GM19193 (cell line): Measurements from ENCODE around the gene GPR85.

Experiments used
- POLR2A ChIP-seq: IDR thresholded peaks from 4 replicates; pipeline ENCODE4 v1.6.1; 2011; ENCODE audit not compliant: insufficient read depth, insufficient read length; ENCODE audit errors: extremely low read depth

The GPR85 gene

DNA sequence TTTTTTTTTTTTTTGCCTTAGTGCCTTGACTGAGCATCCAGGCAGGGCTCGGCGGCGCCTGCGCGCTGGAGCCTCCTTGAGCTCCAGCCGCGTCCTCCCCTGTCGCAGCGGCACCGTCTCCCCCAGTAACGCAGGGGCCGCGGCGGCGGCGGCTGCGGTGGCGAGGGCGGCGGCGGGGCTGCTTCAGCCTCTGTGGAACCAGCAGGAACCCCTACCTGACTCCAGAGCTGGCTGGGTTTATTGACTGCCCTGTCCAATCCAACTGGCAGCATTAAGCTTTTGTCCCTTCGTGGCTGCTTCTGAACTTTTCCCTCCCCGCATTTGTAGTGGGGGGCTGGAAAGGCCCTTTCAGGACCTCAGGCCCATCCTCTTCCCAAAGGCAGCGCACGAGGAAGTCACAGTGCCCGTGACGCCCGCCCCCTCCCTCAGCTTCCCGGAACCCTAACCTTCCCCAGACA is at the start of gene GPR85:
Gene GPR85 (minus strand): TSS at position 397 of the 458 bp plus-strand sequence. CDS start 2,106 bp downstream, outside the sequence.
- no peak for TF ChIP-seq POLR2A

- TF ChIP-seq POLR2A, result no peak
Observed at GRCh38 chr7:113134025-113134424, 47.4 kb upstream of the GPR85 start.

DNA sequence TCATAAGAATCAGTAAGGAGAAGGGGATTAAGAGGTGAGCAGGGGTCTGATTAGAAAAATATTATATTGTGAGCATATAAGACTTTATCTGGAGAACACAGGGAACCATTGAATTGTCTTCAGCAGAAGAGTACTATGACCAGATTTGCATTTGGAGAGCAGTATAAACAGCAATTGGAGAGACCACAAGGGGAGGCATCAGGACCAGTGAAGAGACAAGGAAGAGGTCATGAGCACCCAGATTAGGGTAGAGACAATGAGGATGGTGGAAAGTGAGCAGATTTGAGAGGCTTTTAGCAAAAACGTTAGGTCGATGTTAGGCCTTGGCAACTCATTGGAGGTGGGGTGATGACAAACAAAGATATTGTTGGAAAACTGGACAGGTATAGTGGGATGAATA is 44.7 kb upstream of the GPR85 start:
- no peak for TF ChIP-seq POLR2A

DNA sequence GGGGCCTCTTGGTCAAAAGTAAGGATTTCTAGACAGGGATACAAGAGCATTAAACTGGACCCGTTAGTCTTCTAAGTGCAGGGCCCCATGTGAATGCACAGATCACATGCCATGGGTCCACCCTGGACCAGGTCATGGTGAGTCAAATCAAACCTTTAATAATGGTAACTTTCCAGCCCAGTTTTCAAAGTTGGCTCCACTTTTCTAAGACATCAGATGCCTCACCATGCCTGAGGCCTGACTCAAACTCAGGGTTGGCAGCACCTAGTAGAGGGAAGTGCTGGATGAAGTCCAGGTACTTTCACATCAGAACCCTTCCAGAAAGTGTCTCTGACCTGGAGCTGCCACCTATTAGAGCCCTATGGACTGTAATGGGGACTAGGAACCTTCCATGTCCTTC is 41.4 kb upstream of the GPR85 start:
- no peak for TF ChIP-seq POLR2A

DNA sequence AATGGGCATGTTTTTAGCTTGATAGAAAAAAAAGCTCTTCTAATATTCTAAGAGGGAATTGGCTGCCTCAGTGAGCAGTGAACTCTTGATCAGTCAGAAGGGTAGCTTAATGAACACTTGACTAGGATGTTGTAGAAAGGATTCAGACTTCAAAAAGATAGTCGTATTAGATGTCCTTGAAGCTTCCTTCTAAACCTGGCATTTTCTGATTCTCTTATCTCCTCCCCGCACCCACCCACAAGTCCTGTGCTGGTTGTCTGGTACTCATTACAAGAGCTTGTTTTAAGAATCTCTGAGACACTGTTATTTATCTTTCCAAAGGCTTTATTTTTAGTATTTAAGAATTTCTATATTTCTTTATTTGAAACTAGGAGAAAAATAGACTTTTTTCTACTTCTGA is 39.1 kb upstream of the GPR85 start:
- TF ChIP-seq POLR2A, result no peak

DNA sequence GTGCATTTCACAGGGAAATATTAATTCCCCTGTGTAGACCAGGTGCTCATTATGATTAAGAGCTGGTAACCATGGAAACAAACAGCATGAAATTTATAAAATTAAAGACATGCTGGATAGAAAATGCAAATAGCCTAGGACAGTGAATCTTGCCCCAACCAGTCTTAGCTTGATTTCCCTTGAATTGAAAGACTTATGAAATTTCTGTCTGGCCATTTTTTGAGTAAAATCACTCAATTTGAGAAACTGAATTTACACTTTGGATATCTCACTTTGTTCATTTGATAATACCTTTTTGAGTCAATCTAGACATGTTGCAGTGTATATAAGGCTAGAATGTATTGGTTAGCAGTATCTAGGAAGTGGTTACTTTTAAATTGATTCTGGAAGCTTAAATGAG is 36.1 kb upstream of the GPR85 start:
- TF ChIP-seq POLR2A, result no peak

DNA sequence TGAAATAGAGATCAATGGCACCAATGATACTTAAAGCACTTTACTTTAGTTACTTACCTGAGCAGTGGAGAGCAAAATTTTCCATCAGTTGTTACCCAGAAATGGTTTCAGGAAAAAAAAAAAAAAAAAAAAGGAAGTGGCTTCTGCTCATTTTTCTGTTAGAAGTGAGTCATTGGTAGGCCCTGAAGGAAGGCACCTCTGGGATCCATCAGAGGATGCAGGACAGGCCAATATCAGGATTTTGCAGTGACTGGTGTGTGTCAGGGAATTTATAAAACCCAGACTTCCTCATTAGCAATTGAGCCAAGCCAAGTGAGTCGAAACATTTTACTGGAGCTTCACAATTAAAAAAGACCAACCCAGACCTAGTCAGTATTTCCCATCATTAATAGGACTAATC is 34.0 kb upstream of the GPR85 start:
- TF ChIP-seq POLR2A, result no peak

- TF ChIP-seq POLR2A, result no peak
Observed at GRCh38 chr7:113119429-113119828, 32.8 kb upstream of the GPR85 start.

- TF ChIP-seq POLR2A, result peak; percentile 75
Observed at GRCh38 chr7:113118074-113118959, 31.7 kb upstream of the GPR85 start, which contains the start of gene SMIM30. Gene SMIM30, minus strand, starts transcription at chr7:113118554. Its CDS starts 976 bp downstream, at chr7:113117578.

DNA sequence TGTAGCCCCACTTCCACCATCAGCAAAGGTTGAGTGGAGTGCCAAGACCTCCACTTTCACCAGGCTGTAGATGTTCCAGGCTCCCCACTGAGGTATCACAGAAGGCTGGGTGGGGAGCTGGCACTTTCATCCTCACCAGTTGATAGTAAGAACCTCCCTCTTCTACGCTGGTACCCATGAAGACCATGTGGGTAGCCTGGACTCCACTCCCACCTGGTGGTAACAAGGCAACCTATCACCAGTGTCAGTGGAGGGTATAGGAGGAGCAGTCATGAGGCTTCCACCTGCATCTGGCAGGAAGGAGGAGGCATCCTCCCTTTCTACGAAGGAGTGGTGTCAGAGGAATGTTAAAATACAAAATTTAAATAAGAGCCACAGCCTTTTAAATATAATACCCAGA is 27.3 kb upstream of the GPR85 start:
- TF ChIP-seq POLR2A, result no peak

DNA sequence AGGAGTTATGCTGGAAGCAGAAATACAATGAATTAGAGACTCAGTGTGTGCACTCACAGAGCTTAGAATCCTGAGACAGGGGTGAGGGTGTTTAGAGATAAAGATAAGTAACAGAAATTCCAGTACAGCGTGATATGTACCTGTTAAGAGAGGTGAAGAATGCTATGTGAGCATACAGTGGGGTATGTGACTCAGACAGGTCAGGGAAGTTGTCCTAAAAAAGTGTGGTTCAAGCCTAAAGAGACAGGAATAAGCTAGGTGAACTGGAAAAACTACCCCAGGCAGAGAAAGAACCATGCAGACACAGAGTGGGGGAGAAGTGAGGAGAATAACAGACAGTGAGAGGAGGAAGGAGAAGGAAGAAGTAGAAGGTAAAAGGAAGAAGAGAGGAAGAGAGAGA is 23.1 kb upstream of the GPR85 start:
- TF ChIP-seq POLR2A, result no peak

DNA sequence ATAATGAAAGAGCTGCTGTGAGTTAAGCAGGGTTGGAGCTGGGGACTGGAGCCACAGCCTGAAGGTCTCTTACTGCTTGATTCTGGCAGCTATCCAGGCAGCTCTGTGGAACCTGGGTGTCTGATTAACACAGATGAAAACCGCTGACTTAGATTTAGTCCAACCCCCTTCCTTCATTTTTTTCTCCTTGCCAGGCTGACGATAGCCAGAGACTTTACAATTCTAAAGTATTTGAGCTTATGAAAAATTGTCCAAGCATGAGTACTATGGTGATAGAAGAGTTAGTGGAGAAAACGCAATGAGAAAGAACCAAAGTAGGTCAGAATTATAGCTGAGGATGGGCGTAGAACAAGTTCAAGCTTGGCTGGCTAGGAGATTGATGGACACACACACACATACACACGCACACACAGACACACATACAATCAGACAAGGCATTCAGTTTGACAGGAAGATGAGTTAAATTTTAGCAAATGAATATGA is 13.5 kb upstream of the GPR85 start:
- TF ChIP-seq POLR2A, result no peak

- no peak for TF ChIP-seq POLR2A
Observed at GRCh38 chr7:113099284-113099919, 12.8 kb upstream of the GPR85 start.

DNA sequence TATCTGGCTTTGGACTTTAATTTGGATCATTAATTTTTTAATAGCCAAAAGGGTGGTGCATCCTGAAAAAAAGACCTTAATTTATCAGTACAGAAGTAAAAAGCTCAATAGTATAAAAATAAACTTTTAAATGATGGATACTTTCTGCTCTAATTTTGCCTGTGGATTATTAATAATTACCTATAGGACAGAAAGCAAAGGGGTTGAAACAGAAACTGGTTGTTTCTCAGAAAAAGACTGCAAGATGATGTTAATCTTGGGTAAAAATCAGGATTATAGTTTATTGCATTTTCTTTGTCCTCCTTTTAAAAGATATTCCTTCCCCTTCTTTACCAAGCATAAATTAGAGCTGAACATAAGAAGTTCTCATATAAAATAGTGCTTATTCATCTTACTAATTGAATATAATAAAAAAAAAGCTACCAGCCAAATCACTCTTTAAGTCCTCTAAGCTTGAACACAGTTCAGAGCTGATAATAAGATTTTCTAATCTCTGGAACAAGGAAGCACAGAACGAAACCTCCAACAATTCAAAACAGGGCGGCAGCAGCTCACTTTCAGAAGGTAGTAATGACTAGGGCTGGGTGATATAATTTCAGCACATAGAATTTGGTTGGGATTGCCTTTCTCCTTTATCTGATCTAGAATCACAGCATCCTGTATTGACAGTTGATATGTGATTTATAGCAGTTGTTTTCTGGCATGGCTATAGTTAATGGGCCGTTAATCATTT is 8.1 kb upstream of the GPR85 start:
- no peak for TF ChIP-seq POLR2A

GRCh38 chr7:113093561-113093960 is 6.9 kb upstream of the GPR85 start:
- TF ChIP-seq POLR2A, result no peak
